Measurements from ENCODE around the gene PGS1. TPM values are rescaled to one million over a fixed set of nuclear protein-coding genes. Genes with fewer than 3 reads are reported as not detected.

Gene PGS1
- total RNA-seq, 1 donor from 2014 or later, result 45.2 TPM

- no peaks in the 10 kb centered on the region for H3K36me3 ChIP-seq
- peaks cover 55% of the 10 kb centered on the region for H3F3A ChIP-seq (ENCODE audit: low read depth)
- H3K27me3 Mint-ChIP-seq (ENCODE audit: insufficient read depth, low read depth), result peaks cover 6% of the 10 kb centered on the region
- peaks cover 14% of the 10 kb centered on the region for H3K79me2 ChIP-seq (ENCODE audit: low read depth)
- peaks cover 3% of the 10 kb centered on the region for H3K36me3 Mint-ChIP-seq
- H3K9me3 Mint-ChIP-seq, result no peaks in the 10 kb centered on the region
- peaks cover 61% of the 10 kb centered on the region for H3K27me3 ChIP-seq
- H3K4me1 ChIP-seq, result peaks cover 52% of the 10 kb centered on the region
- TF ChIP-seq EZH2 (IDR thresholded peaks at IDR 0.05) (no peak), EZH2phosphoT487 (IDR thresholded peaks at IDR 0.05) (no peak), CTCF (IDR thresholded peaks at IDR 0.05) (no peak)
- H3K4me3 Mint-ChIP-seq, result peak overlapping the region; percentile 36
- no peak overlapping the region for H2AFZ ChIP-seq (replicated peaks)
- no peak overlapping the region for H3K27ac Mint-ChIP-seq
- no peak overlapping the region for H3K4me3 ChIP-seq
- H3K9me3 ChIP-seq (ENCODE audit: low read depth), result no peaks in the 10 kb centered on the region
- peaks cover 65% of the 10 kb centered on the region for H3K4me1 Mint-ChIP-seq
- DNase-seq (ENCODE audit: low spot score), result no peak
- H3K27ac ChIP-seq, result no peak overlapping the region
- peaks cover 64% of the 10 kb centered on the region for H4K20me1 ChIP-seq (ENCODE audit: low read depth)
- H3K9ac ChIP-seq, result no peak overlapping the region
- no peak overlapping the region for H3K4me2 ChIP-seq
These were observed 23.3 kb upstream of the PGS1 start for GRCh38 chr17:78355045-78355641.

GRCh38 chr17:78355701-78356100, 22.7 kb upstream of the PGS1 start:
- no peak for DNase-seq (ENCODE audit: low spot score)
- no peak overlapping the region for H3K4me2 ChIP-seq
- Mint-ChIP-seq H3K27ac (no peak overlapping the region), H3K27me3 (ENCODE audit: insufficient read depth, low read depth) (peaks cover 5% of the 10 kb centered on the region), H3K4me3 (peak overlapping the region; percentile 72), H3K36me3 (peaks cover 3% of the 10 kb centered on the region), H3K4me1 (peaks cover 65% of the 10 kb centered on the region), H3K9me3 (no peaks in the 10 kb centered on the region)
- no peak overlapping the region for H3K9ac ChIP-seq
- H3F3A ChIP-seq (ENCODE audit: low read depth), result peaks cover 61% of the 10 kb centered on the region
- H2AFZ ChIP-seq (replicated peaks), result no peak overlapping the region
- no peak overlapping the region for H3K4me3 ChIP-seq
- TF ChIP-seq EZH2 (IDR thresholded peaks at IDR 0.05) (no peak), EZH2phosphoT487 (IDR thresholded peaks at IDR 0.05) (no peak), CTCF (IDR thresholded peaks at IDR 0.05) (no peak)
- H3K9me3 ChIP-seq (ENCODE audit: low read depth), result no peaks in the 10 kb centered on the region
- peaks cover 64% of the 10 kb centered on the region for H4K20me1 ChIP-seq (ENCODE audit: low read depth)
- peaks cover 61% of the 10 kb centered on the region for H3K27me3 ChIP-seq
- H3K36me3 ChIP-seq, result no peaks in the 10 kb centered on the region
- peaks cover 14% of the 10 kb centered on the region for H3K79me2 ChIP-seq (ENCODE audit: low read depth)
- H3K27ac ChIP-seq, result no peak overlapping the region
- peaks cover 52% of the 10 kb centered on the region for H3K4me1 ChIP-seq

GRCh38 chr17:78356101-78356713, 22.2 kb upstream of the PGS1 start:
- peaks cover 54% of the 10 kb centered on the region for H3K4me1 ChIP-seq
- Mint-ChIP-seq H3K36me3 (peaks cover 3% of the 10 kb centered on the region), H3K9me3 (no peaks in the 10 kb centered on the region), H3K27me3 (ENCODE audit: insufficient read depth, low read depth) (peaks cover 5% of the 10 kb centered on the region), H3K4me1 (peaks cover 69% of the 10 kb centered on the region), H3K27ac (no peak overlapping the region), H3K4me3 (peak overlapping the region; percentile 72)
- H3K36me3 ChIP-seq, result no peaks in the 10 kb centered on the region
- H3K9ac ChIP-seq, result no peak overlapping the region
- H4K20me1 ChIP-seq (ENCODE audit: low read depth), result peaks cover 63% of the 10 kb centered on the region
- H2AFZ ChIP-seq (replicated peaks), result no peak overlapping the region
- H3K9me3 ChIP-seq (ENCODE audit: low read depth), result no peaks in the 10 kb centered on the region
- H3K27me3 ChIP-seq, result peaks cover 61% of the 10 kb centered on the region
- no peak for TF ChIP-seq EZH2phosphoT487 (IDR thresholded peaks at IDR 0.05)
- TF ChIP-seq CTCF (IDR thresholded peaks at IDR 0.05), result no peak
- TF ChIP-seq EZH2 (IDR thresholded peaks at IDR 0.05), result no peak
- DNase-seq (ENCODE audit: low spot score), result peak; percentile 61
- peaks cover 61% of the 10 kb centered on the region for H3F3A ChIP-seq (ENCODE audit: low read depth)
- H3K4me2 ChIP-seq, result peak overlapping the region; percentile 25
- H3K27ac ChIP-seq, result no peak overlapping the region
- no peak overlapping the region for H3K4me3 ChIP-seq
- peaks cover 14% of the 10 kb centered on the region for H3K79me2 ChIP-seq (ENCODE audit: low read depth)
